ENCODE measurements around the gene CFD. TPM values are rescaled to one million over a fixed set of nuclear protein-coding genes. Genes with fewer than 3 reads are reported as not detected.

The CFD gene
- total RNA-seq, 6 experiments from 2014 or later: 0.84 to 1.7 (median 0.98) TPM

DNA sequence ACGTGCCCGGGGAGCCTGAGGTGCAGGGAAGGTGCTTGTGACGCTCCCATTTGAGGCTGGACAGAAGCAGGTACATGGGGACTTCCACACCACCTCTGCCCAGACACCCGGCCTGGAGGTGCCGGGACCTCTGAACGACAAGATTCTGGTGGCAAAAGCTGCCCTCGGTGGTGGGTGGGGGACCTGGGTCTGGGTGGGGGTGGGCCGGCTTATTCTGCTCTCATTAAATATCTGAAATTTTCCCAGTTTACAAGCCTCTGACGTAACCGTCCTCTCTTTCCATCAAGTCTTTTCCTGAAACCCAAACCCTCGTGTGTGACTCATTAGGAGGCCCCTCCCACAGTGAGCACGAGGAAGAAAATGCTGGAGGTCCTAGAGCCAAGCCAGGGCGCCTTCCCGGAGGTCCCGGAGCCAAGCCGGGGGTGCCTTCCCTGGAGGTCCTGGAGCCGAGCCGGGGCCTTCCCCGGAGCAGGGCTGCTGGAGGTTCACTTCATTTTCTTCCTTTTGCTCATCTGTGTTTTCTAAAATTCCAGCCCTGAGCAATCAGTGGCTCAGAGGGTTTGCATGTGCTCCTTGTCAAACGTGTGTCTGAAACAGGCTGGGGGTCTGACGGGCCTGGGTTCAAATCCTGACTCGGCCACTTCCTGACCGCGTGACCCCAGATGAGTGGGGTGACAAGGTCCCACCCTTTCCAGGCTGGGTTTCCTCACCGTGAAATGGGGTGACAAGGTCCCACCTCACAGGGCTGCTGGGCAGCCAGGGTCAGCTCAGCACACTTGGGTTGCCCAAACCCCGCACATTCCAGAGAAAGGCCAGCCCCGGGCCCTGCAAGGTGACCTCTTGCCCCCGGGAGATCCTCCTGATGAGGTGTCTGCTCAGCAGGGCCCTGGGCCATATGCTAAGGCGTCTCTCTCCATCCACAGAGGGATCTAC is 10.0 kb downstream of the CFD start:
- Mint-ChIP-seq H3K4me3 (peak overlapping the region; percentile 43), H3K36me3 (ENCODE audit: low read depth) (peaks cover 9% of the 10 kb centered on the region), H3K4me1 (ENCODE audit: low read depth) (peaks cover 16% of the 10 kb centered on the region), H3K27ac (peak overlapping the region; percentile 91), H3K27me3 (ENCODE audit: insufficient read depth) (peaks cover 9% of the 10 kb centered on the region), H3K9me3 (no peaks in the 10 kb centered on the region)
- peak; percentile 91 for DNase-seq
- no peak for TF ChIP-seq CTCF (IDR thresholded peaks at IDR 0.05)

DNA sequence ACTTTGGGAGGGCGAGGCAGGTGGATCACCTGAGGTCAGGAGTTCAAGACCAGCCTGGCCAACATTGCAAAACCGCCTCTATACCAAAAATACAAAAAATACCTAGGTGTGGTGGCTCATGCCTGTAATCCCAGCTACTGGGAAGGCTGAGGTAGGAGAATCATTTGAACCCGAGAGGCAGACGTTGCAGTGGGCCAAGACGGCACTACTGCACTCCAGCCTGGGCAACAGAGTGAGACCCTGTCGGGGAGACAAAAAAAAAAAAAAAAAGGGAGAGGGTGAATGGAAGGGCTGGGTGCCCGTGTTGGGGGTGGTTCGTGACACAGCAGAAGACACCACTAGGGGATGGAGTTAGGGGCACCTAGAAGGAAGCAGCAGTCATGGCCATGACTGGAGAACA is 10.8 kb downstream of the CFD start:
- peaks cover 10% of the 10 kb centered on the region for H3K27me3 Mint-ChIP-seq (ENCODE audit: insufficient read depth)
- peak overlapping the region; percentile 91 for H3K27ac Mint-ChIP-seq
- H3K4me3 Mint-ChIP-seq: no peak overlapping the region

DNA sequence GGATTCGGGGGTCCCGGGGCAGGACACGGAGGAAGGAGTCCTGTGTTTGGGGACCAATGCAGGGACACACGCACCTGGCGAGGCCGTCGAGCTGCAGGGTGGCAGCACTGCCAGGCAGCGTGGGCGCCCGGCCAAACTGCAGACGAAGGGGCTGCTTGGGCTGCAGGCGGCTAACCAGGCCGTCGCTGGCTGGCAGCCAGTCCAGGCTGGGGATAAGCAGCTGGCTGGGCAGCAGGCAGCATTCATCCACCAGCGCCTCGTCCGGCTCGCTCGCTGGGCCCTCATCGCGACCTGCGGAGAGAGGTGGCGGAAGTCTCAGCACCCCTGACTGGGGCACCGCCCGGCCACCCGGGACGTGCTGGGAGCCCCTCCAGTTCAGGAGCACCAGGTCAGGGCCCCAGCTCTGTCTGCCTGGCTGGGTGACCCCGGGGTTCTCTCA is 11.5 kb downstream of the CFD start:
- Mint-ChIP-seq H3K27ac (no peak overlapping the region), H3K9me3 (no peaks in the 10 kb centered on the region), H3K36me3 (ENCODE audit: low read depth) (peaks cover 9% of the 10 kb centered on the region), H3K4me3 (no peak overlapping the region), H3K4me1 (ENCODE audit: low read depth) (peaks cover 16% of the 10 kb centered on the region), H3K27me3 (ENCODE audit: insufficient read depth) (peaks cover 10% of the 10 kb centered on the region)
- no peak for DNase-seq
- no peak for TF ChIP-seq CTCF (IDR thresholded peaks at IDR 0.05)

More for the DNA sequence above, 10.8 kb downstream of the CFD start:
- TF ChIP-seq CTCF (IDR thresholded peaks at IDR 0.05): no peak
- no peaks in the 10 kb centered on the region for H3K9me3 Mint-ChIP-seq
- no peak for DNase-seq
- peaks cover 16% of the 10 kb centered on the region for H3K4me1 Mint-ChIP-seq (ENCODE audit: low read depth)
- peaks cover 9% of the 10 kb centered on the region for H3K36me3 Mint-ChIP-seq (ENCODE audit: low read depth)

DNA sequence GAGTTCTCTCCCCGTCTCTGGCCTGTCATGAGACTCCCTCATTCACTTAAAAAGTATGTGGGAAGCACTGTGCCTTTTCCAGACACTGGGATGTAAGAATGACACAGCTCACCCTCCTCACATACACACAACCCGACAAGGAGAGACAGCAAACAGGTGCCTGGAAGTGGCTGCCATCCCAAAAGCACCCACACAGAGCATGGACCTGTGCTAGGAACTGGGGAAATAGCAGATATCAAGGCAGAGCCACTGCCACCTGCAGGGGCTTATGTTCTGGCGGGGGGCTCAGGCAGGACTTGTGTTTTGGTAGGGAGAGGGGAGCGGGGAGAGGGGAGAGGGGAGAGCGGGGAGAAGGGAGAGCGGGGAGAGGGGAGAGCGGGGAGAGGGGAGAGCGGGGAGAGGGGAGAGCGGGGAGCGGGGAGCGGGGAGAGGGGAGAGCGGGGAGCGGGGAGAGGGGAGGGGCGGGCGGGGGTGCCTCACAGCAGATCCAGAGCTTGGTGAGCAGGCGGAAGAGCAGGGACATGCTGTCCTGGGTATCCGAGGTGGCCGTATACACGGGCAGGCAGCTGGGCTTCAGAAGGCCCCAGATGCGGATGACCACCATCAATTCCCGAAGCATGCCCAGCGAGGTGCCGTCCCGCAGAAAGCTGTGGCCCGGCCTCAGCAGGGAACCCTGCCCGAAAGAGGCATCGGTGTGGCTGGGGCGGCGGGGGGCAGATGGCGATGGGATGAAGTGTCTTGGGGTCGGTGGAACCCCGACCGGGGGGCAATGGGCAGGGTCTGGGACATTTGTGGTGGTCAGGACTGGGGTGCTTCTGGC is 12.2 kb downstream of the CFD start:
- Mint-ChIP-seq H3K9me3 (no peaks in the 10 kb centered on the region), H3K27ac (peak overlapping the region; percentile 56), H3K4me3 (no peak overlapping the region), H3K4me1 (ENCODE audit: low read depth) (peaks cover 16% of the 10 kb centered on the region), H3K36me3 (ENCODE audit: low read depth) (peaks cover 12% of the 10 kb centered on the region), H3K27me3 (ENCODE audit: insufficient read depth) (peaks cover 10% of the 10 kb centered on the region)
- DNase-seq: no peak
- no peak for TF ChIP-seq CTCF (IDR thresholded peaks at IDR 0.05)

GRCh38 chr19:872266-872951 is 12.9 kb downstream of the CFD start:
- H3K27ac Mint-ChIP-seq: peak overlapping the region; percentile 56

More at GRCh38 chr19:872266-872951, 12.9 kb downstream of the CFD start:
- no peak for TF ChIP-seq CTCF (IDR thresholded peaks at IDR 0.05)
- Mint-ChIP-seq H3K36me3 (ENCODE audit: low read depth) (peaks cover 10% of the 10 kb centered on the region), H3K9me3 (no peaks in the 10 kb centered on the region), H3K27me3 (ENCODE audit: insufficient read depth) (peaks cover 9% of the 10 kb centered on the region), H3K4me1 (ENCODE audit: low read depth) (peaks cover 16% of the 10 kb centered on the region), H3K4me3 (peak overlapping the region; percentile 64)
- DNase-seq: peak; percentile 74
